HG03159 (cell line): ENCODE measurements around the gene NCOA1.
"Not testable (repeated sequence)": the region's sequence is repeated elsewhere in the genome, so short reads cannot be mapped to it uniquely, and the experiment has no call there.

Source experiments
- ATAC-seq: cut with Tn5 transposase; IDR thresholded peaks from one replicate; pipeline ENCODE4 v1.9.1; 2021; ENCODE audit warnings: mild to moderate bottlenecking, moderate library complexity; ENCODE audit not compliant: unreplicated experiment

NCOA1 gene

DNA sequence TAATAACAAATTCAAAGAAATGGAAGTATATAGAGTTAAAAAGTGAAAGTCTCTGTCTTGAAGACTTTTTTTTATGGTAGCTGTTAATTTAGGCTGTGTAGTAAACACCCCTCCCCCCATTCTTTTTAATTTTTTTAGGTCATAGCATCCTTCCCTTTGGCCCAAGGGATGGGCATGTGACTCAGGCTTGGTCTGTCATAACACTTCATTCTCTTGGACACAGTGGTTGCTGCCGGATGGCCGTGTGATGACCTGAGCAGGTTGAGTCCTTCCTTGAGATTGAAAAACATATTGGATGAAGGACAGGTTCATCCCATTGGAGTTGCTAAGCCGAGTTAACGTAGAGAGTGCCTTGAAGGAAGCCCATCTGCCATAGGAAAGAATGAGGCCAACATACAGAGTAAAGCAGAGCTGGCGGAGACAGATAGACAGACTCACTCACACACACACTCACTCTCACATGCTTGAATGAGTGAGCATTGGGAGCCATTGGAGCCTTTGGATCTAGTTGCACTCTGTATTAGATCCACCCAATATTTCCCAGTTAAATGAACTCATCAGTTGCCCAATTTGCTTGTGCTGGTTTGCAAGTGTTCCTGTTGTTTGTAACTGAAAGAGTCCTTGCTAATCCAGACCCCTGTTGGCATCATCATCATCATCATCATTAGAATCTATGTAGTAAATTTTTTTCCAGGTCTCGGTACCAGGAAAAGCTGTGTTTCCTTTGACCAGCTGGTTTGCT lies 14.7 kb downstream of the NCOA1 start:
- no peak for ATAC-seq

DNA sequence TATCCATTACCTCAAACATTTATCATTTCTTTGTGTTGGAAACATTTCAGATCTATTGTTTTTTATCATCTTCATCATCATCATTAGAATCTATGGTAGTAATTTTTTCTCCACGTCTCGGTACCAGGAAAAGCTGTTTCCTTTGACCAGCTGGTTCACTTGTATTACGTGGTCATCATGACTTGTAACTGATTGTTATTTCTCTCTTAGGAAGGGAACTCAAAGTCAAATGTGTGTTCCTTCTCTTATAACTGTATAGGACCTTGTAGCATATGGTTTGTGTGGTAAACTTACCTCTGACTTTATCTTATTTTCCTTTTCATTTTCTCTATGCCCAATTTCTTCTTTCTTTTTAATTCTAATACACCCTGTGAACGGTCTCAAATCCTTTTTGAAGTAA lies 16.5 kb downstream of the NCOA1 start:
- ATAC-seq = no peak

DNA sequence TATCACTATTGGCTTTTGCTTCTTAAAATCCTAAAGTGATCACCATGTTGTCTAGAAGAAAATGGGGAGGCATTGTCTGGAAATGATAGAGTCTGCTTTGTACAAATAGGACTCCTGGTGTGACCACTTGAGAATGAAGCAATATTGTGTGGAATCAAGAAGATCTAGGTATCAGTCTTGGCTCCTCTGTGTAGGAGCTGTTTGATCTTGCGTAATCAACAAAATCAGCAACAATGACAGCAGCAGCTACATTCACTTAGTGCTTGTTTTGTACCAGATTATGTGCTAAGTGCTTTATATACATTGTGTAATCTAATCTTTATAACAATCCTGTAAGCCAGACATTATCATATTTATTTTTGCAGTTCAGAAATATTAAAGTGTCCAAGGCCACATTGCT lies 17.8 kb downstream of the NCOA1 start:
- ATAC-seq = no peak

DNA sequence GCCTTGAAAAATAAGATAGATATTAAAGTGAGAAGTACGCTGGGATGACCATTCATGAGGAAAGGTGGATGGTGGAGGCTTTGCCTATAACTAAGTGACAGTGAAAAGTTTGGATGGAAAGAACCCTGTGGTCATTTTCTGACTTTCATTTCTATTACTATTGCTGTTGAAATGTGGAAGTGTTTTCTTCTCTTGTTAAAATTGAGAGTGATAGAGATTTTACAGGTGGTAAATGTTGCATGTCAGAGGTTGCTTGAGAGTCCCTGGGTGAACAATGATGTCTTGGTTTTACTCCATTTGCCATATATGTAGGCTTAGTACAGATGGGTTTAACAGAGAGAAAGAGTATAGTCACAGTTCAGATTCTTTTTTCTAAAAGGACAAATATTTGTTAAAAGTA lies 18.4 kb downstream of the NCOA1 start:
- ATAC-seq = peak; percentile 77

DNA sequence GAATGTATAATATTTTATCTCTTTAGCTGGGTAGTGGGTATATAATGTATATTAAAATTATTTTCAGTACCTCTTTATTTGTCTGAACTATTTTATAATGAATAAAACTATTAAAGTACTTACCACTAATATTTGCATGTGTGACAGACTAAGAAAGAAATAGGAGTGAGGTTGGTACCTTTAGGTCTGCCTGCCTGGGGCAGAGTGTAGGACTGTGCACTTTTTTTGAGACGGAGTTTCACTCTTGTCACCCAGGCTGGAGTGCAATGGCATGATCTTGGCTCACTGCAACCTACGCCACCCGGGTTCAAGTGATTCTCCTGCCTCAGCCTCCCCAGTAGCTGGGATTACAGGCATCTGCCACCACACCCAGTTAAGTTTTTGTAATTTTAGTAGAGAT lies 18.8 kb downstream of the NCOA1 start:
- peak; percentile 45 for ATAC-seq

DNA sequence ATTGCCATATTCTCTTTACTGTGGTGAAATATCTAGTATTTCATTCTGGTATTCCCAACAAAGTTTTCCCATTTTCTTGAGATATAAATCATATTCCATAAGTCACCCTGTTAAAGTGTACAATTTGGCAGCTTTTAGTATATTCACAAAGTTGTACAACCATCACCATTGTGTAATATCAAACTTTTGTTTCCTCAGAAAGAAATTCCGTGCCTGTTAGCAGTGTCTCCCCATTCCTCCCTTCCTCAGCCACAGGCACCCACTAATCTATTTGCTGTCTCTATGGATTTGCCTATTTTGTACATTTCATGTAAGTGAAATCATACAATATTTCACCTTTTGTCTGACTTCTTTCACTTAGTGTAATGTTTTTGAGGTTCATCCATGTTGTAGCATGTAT lies 19.7 kb downstream of the NCOA1 start:
- ATAC-seq = no peak

DNA sequence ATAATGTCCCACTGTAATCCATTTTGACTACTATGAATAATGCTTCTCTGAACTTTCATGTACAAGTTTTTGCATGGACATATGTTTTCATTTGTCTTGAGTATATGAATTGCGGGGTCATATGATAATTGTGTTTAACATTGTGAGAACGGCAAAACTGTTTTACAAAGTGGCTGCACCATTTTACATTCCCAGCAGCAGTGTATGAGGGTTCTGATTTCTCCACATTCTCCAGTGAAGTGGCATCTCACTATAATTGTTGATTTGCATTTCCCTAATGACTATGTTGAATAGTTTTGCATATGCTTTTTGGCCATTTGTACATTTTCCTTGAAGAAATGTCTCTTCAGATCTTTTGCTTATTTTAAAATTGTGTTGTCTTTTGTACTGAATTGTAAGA lies 20.1 kb downstream of the NCOA1 start:
- no peak for ATAC-seq

DNA sequence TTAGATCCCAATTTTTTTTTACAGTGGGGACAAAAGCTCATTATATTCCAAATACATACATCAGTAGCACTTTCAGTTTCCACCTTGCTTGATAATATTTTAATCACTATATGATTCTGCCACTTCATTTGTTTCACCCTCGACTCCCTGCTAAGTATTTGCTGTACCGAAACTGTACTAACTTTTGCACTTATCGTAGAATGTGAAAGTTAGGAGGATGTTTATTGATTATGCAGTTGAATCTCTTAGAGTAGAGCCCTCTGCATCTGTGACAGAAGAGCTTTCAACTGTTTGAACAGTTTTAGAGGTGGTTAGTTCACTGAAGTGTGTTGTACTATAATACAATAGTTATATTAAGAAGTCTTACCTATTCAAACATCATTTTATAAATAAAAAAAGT lies 20.8 kb downstream of the NCOA1 start:
- no peak for ATAC-seq

DNA sequence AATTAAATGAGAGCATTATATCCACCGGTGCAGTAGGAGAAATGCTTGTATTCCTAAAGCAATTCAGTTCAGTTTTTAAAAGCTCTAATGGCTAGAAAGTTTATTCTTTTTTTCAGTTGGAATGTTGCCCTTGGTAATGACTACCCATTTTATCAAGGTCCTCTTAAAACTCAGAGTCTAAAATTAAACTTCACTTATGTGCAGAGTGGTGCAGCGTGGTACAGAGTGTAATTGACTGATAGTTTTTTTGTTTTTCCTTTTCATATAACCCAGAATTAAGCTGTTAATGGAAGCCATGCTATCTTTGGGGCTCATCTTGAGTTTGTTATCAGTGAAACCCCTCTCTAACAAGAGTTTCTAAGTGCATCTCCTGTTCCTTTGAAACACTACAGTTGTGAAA lies 21.4 kb downstream of the NCOA1 start:
- ATAC-seq = no peak

DNA sequence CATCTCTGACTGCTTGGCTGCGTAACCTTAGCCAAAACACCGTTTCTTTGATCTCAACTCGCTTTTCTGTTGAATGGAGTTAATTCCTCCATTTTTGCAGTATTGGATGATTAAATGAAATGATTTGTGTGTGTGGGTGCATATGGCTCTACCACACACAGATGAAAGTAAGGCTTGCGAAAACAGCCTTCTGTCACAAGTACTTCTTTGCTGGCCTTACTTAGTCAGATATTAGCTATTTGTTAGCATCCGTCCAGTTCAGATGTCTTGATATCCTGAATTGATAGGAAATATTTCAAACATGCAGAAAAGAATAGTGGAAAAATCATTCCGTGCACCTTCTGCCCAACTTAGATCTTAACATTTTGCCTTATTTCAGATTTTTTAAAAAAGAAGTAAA lies 21.8 kb downstream of the NCOA1 start:
- ATAC-seq = no peak

DNA sequence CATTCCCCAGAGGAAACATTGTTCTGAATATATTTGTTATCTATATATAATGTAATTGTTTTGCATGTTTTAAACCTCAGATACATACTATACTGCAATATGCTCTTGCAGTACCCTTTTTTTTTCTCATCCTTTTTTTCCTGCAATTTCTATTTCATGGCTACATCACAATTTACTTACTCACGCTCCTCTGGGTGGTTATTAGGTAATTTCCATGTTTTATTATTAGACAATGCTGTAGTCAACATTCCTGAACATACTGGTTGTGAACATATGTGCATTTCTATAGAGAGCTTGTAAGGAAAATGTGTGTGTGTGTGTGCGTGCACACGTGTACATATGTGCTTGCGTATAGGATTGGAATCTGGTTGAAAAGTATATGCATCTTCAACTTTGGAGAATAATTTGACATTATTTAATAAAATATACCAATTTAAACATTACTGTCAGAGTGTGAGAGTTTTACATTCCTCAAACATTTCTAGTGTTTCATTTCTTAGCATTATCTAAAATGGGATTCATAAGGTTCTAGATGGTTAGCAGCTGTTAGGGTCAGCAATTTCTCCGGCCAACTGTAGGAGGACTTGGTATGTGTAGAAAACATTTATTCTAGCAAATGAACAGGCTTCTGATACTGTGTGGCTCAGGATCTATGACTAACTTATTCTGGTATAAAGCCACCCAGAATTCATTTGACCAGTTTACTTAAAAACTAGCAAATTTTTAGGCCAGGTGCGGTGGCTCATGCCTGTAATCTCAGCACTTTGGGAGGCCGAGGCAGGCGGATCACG lies 22.4 kb downstream of the NCOA1 start:
- ATAC-seq = no peak

DNA sequence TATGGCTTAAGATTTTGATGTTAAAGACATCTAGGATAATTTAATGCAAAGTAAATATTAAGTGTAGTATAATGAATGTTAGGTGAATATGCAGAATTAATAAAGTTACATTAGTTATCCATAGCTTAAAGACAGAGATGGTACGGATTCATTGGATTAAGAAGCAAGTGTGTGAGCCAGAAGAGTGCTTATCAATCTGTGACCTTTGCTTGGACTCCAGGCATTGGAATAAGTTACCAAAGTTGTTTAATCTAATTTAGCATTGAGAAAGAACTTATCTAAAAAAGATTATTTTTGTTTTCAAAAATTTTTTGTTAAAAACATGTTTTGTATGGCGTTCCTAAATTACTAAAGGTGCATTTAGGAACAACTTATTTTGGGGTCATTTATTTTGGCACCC lies 23.8 kb downstream of the NCOA1 start:
- no peak for ATAC-seq

DNA sequence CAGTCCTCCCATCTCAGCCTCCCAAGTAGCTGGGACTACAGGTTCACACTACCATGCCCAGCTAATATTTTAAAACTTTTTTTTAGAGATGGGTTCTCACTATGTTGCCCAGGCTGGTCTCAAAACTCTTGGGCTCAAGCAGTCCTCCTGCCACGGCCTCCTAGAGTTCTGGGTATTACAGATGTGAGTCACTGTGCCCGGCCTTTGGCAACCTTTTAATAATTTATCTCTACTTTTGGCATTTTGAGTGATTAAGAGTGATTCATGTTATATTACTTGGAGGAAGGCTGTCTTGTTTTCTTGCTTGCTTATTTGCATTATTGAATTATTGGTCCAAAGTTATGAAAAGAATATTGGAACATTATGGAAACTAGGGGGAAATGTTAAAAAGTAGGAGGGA lies 24.3 kb downstream of the NCOA1 start:
- no peak for ATAC-seq

DNA sequence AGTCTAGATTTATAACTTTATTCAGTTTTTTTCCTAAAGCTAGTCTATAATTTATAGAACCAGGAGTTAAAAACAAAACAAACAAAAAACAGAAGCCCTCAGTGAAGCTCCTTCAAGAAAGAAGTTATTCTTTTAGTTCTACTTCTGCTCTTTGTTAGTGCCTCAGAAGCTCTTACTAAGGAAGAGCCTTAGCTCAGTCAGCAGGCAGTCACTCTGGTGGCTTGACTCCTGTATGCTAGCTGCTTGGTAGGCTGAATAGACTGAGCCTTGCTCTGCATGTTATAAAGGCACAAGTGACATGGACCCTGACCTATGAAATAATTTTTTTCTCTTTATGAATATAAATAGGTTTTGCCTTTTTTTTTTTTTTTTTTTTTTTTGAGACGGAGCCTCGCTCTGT lies 24.8 kb downstream of the NCOA1 start:
- ATAC-seq = no peak

DNA sequence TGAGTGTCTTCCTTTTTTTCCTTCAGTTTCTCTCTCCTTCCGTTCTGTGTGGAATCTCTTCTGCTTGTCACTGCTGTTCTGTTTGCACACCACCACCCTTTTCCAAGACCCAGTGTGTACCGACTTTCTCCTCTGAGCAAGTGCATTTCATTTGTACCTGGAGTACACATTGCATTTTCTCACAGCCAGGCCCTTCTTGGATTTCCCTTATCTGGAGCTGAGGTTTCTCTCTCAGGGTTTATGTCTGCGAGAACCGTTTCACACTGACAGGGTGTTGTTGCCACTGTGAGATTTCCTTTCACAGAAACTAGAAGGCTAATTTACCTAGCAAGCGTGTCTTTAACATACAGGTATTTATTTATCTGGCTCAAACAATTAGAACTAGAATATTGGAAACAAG lies 26.2 kb downstream of the NCOA1 start:
- ATAC-seq = no peak

DNA sequence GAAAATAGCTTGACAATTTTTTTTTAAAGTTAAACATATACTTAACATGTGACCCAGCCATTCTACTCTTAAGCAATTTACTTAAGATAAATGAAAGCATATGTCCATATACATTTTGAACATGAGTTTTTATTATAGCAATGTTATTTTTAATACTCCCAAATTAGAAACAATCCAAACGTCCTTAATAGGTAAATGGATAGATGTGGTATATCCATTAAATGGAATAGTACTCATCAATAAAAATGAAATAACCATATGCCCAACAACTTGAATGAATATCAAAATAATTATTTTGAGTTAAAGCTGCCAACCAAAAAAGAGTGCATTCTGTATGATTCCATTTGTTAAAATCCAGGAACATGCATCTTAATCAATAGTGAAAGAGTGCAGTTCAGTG lies 29.1 kb downstream of the NCOA1 start:
- no peak for ATAC-seq

DNA sequence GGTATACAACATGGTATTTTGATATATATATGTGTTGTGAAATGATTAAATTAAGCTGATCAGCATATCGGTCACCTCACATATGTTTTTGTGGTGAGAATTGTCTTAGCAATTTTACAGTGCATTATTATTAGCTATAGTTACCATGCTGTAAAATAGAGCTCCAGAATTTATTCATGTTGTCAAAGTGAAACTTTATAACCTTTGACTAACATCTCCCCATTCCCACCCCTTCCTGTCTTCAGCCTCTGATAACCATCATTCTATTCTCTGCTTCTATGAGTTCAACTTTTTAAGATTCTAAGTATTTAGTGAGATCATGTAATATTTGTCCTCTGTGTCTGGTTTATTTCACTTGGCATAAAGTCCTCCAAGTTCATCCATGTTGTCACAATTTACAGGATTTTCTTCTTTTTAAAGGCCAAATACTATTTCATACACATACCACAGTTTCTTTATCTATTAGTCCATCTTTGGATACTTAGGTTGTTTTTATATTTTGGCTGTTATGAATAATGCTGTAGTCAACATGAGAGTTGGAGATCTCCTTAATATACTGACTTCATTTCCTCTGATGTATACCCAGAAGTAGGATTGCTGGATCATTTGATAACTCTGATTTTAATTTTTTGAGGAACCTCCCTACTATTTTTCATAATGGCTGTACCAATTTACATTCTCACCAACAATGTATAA lies 30.3 kb downstream of the NCOA1 start:
- no peak for ATAC-seq

DNA sequence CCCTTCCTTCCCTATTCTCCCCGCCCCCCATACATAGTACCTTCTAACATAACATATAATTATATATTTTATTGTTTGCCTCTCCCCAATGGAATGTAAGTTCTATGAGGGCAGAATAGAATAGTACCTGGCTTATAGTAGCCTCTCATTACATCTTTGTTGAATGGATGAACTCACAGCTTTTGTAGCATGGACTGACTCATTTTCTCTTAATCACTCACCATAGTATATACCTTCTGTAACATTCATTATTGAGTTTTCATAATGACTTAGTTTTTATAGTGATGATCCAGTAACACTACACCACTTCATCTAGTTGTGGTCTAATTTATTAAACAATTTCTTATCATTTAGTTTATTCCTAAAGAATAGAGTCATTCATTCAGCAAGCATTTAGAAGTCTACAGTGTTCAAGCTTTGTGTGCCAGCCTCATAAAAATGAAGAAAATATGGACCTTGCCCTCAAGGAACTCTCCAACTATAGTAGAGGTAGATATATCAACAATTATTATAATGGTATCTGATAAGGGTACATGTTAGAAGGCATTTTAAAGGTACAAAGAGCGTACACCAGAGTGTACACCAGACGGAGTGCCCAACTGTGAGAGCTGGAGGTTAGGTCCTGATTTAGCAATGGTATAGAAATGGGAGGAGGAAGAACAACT lies 31.1 kb downstream of the NCOA1 start:
- no peak for ATAC-seq

DNA sequence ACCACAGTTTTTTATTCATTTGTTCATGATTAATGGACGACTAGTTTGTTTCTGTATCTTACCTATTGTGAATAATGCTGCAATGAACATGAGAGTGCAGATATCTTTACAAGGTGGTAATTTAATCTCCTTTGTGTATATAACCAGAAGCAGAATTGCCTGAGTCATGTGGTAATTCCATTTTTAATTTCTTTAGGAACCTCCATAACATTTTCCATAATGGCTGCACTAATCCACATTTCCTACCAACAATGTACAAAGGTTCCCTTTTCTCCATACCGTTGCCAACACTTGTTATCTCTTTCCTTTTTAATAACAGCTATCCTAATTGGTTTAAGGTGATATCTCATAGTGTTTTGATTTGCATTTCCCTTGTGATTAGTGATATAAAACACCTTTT lies 36.5 kb downstream of the NCOA1 start:
- ATAC-seq = no peak

DNA sequence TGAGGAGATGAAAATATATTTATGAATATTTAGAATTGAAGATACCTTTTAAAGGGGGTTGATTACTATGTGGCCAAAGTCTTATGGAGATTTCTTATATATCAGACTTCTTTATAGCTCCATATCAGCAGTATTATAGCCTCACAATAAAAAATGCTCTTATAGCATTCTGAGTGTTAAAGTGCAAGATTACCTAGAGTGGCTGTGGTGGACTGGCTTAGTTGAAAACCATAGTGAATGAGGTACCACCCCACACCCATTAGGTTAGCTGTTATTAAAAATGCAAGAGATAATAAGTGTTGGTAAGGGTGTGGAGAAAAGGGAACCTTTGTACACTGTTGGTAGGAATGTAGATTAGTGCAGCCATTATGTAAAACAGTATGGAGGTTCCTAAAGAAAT lies 39.7 kb downstream of the NCOA1 start:
- ATAC-seq = no peak

DNA sequence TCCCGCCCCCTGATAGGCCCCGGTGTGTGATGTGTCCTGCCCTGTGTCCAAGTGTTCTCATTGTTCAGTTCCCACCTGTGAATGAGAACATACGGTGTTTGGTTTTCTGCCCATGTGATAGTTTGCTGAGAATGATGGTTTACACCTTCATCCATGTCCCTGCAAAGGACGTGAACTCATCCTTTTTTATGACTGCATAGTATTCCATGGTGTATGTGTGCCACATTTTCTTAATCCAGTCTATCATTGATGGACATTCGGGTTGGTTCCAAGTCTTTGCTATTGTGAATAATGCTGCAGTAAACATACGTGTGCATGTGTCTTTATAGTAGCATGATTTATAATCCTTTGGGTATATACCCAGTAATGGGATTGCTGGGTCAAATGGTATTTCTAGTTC lies 40.6 kb downstream of the NCOA1 start:
- not testable (repeated sequence) for ATAC-seq
